Neural crest cell (in vitro differentiated cells): ENCODE data around the gene POU2F1. TPM values are rescaled to one million over a fixed set of nuclear protein-coding genes. Genes with fewer than 3 reads are reported as not detected.

ENCODE experiments used
- DNase-seq: peaks from one replicate; pipeline ENCODE4 v3.0.0; 2021; ENCODE audit warnings: low read depth, mixed read lengths, low spot score
- H3K27ac Mint-ChIP-seq: one replicate; pipeline ENCODE4 v1.8.0; 2021; ENCODE audit warnings: mild to moderate bottlenecking, mixed read lengths; ENCODE audit not compliant: unreplicated experiment
- H3K27me3 Mint-ChIP-seq: 2 replicates; pipeline ENCODE4 v1.8.0; 2021; ENCODE audit warnings: low read depth, mild to moderate bottlenecking, mixed read lengths
- H3K36me3 Mint-ChIP-seq: 2 replicates; pipeline ENCODE4 v1.8.0; 2021; ENCODE audit warnings: low read depth, mild to moderate bottlenecking, mixed read lengths
- H3K4me1 Mint-ChIP-seq: 2 replicates; pipeline ENCODE4 v1.8.0; 2021; ENCODE audit warnings: mixed read lengths
- H3K4me3 Mint-ChIP-seq: one replicate; pipeline ENCODE4 v1.8.0; 2021; ENCODE audit warnings: mild to moderate bottlenecking, mixed read lengths
- H3K9me3 Mint-ChIP-seq: 2 replicates; pipeline ENCODE4 v1.8.0; 2021; ENCODE audit warnings: mixed read lengths
- CTCF ChIP-seq: fragments of 200-600 bp; sonication (generic); conservative IDR thresholded peaks from 2 replicates; pipeline ENCODE4 v1.5.0; 2021; ENCODE audit warnings: antibody characterized with exemption, mild to moderate bottlenecking
- total RNA-seq: library from RNA; stranded (reverse); gene quantifications from 2 replicates; pipeline ENCODE4 v1.2.1, GENCODE V29; 2021

Gene POU2F1
- total RNA-seq, 1 donor from 2014 or later: 40.1 TPM

GRCh38 chr1:167460836-167461235, 240.2 kb downstream of the POU2F1 start:
- no peak for DNase-seq
- H3K9me3 Mint-ChIP-seq: no peaks in the 10 kb centered on the region
- no peak for TF ChIP-seq CTCF
- H3K27me3 Mint-ChIP-seq: peaks cover 2% of the 10 kb centered on the region
- H3K4me1 Mint-ChIP-seq: peaks cover 31% of the 10 kb centered on the region
- no peaks in the 10 kb centered on the region for H3K36me3 Mint-ChIP-seq
- H3K27ac Mint-ChIP-seq: no peak overlapping the region
- no peak overlapping the region for H3K4me3 Mint-ChIP-seq

- no peaks in the 10 kb centered on the region for H3K27me3 Mint-ChIP-seq
- no peak for DNase-seq
- no peak overlapping the region for H3K27ac Mint-ChIP-seq
- H3K4me1 Mint-ChIP-seq: peaks cover 33% of the 10 kb centered on the region
- no peaks in the 10 kb centered on the region for H3K9me3 Mint-ChIP-seq
- no peaks in the 10 kb centered on the region for H3K36me3 Mint-ChIP-seq
- no peak for TF ChIP-seq CTCF
- H3K4me3 Mint-ChIP-seq: no peak overlapping the region
Observed at GRCh38 chr1:167462341-167462740, 241.7 kb downstream of the POU2F1 start.

- H3K27ac Mint-ChIP-seq: no peak overlapping the region
- no peaks in the 10 kb centered on the region for H3K9me3 Mint-ChIP-seq
- peak overlapping the region; percentile 17 for H3K4me3 Mint-ChIP-seq
Observed at GRCh38 chr1:167463080-167463479, 242.4 kb downstream of the POU2F1 start.

GRCh38 chr1:167463875-167464575, 243.3 kb downstream of the POU2F1 start:
- Mint-ChIP-seq H3K4me3 (no peak overlapping the region), H3K27me3 (no peaks in the 10 kb centered on the region), H3K27ac (no peak overlapping the region), H3K4me1 (peaks cover 38% of the 10 kb centered on the region), H3K9me3 (no peaks in the 10 kb centered on the region), H3K36me3 (no peaks in the 10 kb centered on the region)
- no peak for TF ChIP-seq CTCF
- no peak for DNase-seq

More at GRCh38 chr1:167463080-167463479, 242.4 kb downstream of the POU2F1 start:
- Mint-ChIP-seq H3K4me1 (peaks cover 38% of the 10 kb centered on the region), H3K27me3 (no peaks in the 10 kb centered on the region), H3K36me3 (no peaks in the 10 kb centered on the region)
- TF ChIP-seq CTCF: no peak
- no peak for DNase-seq

- no peaks in the 10 kb centered on the region for H3K36me3 Mint-ChIP-seq
- H3K9me3 Mint-ChIP-seq: no peaks in the 10 kb centered on the region
- DNase-seq: no peak
- H3K4me1 Mint-ChIP-seq: peaks cover 38% of the 10 kb centered on the region
- no peak overlapping the region for H3K27ac Mint-ChIP-seq
- no peak overlapping the region for H3K4me3 Mint-ChIP-seq
- H3K27me3 Mint-ChIP-seq: no peaks in the 10 kb centered on the region
- TF ChIP-seq CTCF: no peak
Observed at GRCh38 chr1:167465018-167465417, 244.3 kb downstream of the POU2F1 start.
